GM12864 (cell line): Measurements from ENCODE around the gene SUMF1.

Experiments used
- DNase-seq: peaks from one replicate; pipeline ENCODE4 v3.0.0-alpha.2; 2011; ENCODE audit warnings: low read depth
- H3K4me3 ChIP-seq: 2 replicates; pipeline ENCODE4 v1.5.1; 2011; ENCODE audit warnings: mild to moderate bottlenecking, low read depth, low read length, control low read depth
- TF ChIP-seq, protein P1 (sequence below): IDR thresholded peaks from 2 replicates; pipeline ENCODE4 v1.5.1; 2011; ENCODE audit warnings: low read depth, mild to moderate bottlenecking, moderate library complexity, low read length, control low read depth, inconsistent platforms; ENCODE audit errors: missing control alignments

Gene SUMF1

DNA sequence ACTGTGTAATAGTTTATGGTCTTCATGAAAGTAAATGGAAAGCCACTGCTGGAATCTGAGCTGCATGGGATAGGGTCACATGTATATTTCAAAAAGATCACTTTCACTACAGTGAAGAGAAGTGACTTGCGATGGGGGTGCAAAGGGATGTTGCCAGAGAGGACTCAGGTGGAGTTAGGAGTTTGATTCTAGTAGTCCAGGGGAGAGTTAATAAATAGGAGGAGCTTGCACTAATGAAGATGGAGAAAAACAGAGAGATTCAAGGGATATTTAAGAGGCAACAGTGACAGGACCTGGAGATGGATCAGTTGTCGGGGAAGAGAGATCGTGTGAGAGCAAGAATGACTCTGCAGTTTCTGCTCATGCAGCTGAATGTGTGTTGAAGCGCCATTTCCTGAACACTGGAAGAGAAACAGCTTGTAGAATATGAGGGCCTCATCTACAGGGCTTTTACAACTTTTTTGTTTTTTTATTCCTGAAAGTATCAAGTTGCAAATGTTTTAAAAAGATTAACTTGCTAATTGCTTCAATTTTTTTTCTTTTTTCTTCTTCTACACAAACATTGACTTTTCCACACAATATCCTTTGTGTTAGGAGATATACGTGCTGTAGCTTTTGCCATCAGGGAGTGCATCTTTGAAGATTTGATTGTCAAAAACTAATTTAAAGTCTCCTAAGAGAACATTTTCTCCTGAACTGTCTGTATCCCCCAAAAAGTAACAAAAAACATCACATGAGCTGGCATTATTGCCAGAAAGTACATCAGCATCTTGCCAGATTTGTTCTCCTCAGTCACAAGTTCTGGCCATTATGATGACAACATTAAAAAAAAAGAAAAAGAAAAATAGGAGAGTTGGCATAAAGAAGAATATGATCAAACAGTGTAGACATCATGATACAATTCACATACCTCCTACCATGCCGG, 126.4 kb downstream of the SUMF1 start:
- no peak overlapping the region for H3K4me3 ChIP-seq
- DNase-seq: no peak
- TF ChIP-seq, protein P1, sequence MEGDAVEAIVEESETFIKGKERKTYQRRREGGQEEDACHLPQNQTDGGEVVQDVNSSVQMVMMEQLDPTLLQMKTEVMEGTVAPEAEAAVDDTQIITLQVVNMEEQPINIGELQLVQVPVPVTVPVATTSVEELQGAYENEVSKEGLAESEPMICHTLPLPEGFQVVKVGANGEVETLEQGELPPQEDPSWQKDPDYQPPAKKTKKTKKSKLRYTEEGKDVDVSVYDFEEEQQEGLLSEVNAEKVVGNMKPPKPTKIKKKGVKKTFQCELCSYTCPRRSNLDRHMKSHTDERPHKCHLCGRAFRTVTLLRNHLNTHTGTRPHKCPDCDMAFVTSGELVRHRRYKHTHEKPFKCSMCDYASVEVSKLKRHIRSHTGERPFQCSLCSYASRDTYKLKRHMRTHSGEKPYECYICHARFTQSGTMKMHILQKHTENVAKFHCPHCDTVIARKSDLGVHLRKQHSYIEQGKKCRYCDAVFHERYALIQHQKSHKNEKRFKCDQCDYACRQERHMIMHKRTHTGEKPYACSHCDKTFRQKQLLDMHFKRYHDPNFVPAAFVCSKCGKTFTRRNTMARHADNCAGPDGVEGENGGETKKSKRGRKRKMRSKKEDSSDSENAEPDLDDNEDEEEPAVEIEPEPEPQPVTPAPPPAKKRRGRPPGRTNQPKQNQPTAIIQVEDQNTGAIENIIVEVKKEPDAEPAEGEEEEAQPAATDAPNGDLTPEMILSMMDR: no peak

DNA sequence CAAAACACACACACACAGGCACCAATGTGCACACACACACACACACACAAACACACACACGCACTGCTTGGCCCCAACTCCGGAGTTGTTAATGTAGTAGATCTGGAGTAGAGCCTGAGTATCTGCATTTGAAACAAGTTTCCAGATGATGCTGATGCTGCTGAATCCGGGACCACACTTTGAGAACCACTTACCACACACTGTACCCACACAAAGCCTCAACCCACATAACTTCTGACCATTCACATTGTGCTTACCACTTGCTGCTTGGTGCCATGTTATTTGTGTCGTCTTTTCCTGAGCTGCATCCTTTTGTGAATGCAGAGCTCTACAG, 127.0 kb downstream of the SUMF1 start:
- TF ChIP-seq, protein P1: no peak
- no peak overlapping the region for H3K4me3 ChIP-seq
- DNase-seq: no peak

DNA sequence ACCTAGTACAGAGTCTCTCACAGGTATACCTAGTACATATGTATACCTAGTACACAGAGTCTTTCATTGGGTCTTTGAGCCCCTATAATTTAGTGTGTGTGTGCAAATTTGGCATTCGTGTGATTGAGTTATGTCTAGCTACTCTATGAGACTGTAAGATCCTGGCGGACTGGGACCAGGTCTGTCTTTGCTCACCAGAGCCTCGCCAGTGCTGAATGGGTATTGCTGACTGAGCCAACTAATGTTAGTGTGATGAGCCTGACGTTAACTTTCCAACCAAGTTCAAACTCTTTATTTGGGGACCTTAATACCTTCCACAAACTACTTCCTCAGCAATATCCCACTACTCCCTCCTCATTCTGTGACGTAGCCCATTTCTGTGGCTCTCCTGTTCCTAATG, 128.3 kb downstream of the SUMF1 start:
- no peak overlapping the region for H3K4me3 ChIP-seq
- no peak for DNase-seq
- TF ChIP-seq, protein P1: no peak

DNA sequence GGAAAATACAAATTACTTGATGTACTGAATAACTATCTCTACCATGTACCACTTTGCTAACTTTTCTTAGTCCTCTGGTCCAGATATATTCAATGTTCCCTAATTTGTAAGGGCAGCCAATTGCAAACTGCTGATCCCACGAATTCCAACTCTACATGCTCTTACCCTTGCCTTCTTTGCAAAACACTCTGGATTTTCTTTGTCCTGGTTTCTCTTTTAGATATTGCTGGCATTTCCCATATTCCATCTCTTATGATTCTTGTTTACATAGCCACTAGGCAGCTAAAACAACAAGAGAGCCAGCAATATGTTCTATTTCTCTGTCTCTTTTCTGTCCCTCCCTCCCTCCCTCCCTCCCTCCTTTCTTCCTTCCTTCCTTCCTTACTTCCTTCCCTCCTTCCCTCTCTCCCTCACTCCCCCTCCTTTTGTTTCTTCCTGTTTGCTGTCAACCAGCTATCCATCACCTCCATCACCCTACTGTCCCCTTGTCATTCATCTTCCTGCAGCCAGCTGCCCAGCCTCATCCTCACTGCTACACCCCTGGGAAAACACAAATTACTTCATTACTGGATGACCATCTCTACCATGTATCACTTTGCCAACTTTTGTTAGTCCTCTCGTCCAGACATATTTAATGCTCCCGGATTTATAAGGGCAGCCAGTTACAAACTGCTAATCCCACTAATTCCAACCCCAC, 130.1 kb downstream of the SUMF1 start:
- TF ChIP-seq, protein P1: no peak
- no peak overlapping the region for H3K4me3 ChIP-seq
- no peak for DNase-seq

DNA sequence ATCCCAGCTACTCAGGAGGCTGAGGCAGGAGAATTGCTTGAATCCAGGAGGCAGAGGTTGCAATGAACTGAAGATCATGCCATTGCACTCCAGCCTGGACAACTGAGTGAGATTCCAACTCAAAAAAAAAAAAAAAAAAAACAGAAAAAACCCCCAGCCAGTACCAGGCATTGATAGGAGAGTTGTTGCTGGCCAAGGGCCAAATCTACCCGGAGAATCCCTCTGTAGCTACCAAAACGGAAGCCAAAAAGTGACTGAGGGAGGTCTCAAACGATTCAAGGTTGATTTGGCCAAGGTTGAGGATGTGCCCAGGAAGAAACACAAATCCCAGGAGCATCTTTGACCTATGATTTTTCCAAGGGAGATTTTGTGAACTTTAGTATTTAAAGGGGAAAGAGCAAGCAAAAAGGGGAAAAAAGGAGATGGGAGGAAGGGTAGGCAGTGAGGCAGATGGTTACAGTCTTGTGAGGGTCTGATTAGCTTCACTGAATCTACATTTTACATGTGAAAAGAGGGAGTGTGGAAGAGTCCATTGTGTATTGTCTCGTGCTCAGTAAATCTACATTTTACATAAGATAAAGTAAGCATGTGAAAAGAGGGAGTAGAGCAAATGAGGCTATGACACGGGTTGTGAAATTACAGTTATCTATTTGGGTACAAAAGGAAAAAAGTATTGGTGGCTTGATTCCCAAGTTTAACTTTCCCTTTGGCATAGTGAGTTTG, 131.1 kb downstream of the SUMF1 start:
- TF ChIP-seq, protein P1: no peak
- DNase-seq: no peak

DNA sequence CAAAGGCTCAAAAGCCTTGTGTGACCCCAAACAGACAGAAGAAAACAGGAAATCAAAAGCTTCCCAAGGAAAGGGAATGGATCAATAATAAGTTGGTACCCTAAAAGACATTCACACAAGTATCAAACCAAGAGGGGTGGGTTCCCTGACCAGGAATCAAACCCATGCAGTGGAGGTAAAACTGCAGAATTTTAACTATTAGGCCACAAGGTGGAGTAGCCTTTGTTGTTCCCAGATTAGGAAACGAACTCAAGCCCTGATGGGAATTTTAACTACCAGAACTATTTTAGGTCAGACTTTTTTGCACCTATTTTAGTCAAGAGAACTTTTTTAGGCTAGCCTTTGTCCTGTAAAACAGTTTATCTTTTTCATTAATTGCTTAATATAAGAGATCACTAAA, 132.5 kb downstream of the SUMF1 start:
- DNase-seq: no peak
- TF ChIP-seq, protein P1: no peak
- no peak overlapping the region for H3K4me3 ChIP-seq

More for the DNA sequence above, 131.1 kb downstream of the SUMF1 start:
- H3K4me3 ChIP-seq: no peak overlapping the region
